Epithelial cell of prostate (primary cell): ENCODE results near the gene DENND1B.
A peak's percentile ranks its signal among the peaks of the same experiment; 100 is the strongest.
"Not testable (repeated sequence)": the region's sequence is repeated elsewhere in the genome, so short reads cannot be mapped to it uniquely, and the experiment has no call there.

Experiments used
- DNase-seq: peaks from one replicate; pipeline ENCODE4 v3.0.0-alpha.2; 2011; ENCODE audit warnings: low read depth, low spot score
- H3K27ac ChIP-seq: fragments of 450-650 bp; 2 replicates; pipeline ENCODE4 v1.5.1; 2017; ENCODE audit warnings: mild to moderate bottlenecking

Gene DENND1B

GRCh38 chr1:197585809-197586208 is 189.5 kb downstream of the DENND1B start:
- no peak for DNase-seq
- no peak overlapping the region for H3K27ac ChIP-seq

GRCh38 chr1:197577580-197577979 is 197.7 kb downstream of the DENND1B start:
- no peak for DNase-seq
- no peak overlapping the region for H3K27ac ChIP-seq

- DNase-seq, H3K27ac ChIP-seq: not testable (repeated sequence)
These were observed 199.7 kb downstream of the DENND1B start for GRCh38 chr1:197575531-197575930.

GRCh38 chr1:197572169-197572568 is 203.1 kb downstream of the DENND1B start:
- no peak for DNase-seq
- no peak overlapping the region for H3K27ac ChIP-seq

- H3K27ac ChIP-seq, result no peak overlapping the region
- DNase-seq, result no peak
These were observed 207.8 kb downstream of the DENND1B start for GRCh38 chr1:197567442-197567841.

- H3K27ac ChIP-seq, result no peak overlapping the region
- no peak for DNase-seq
These were observed 214.2 kb downstream of the DENND1B start for GRCh38 chr1:197561041-197561440.

- H3K27ac ChIP-seq, result no peak overlapping the region
These were observed 215.6 kb downstream of the DENND1B start for GRCh38 chr1:197559655-197560054.

GRCh38 chr1:197559244-197559643 is 216.0 kb downstream of the DENND1B start:
- H3K27ac ChIP-seq, result no peak overlapping the region
- no peak for DNase-seq

More at GRCh38 chr1:197559655-197560054, 215.6 kb downstream of the DENND1B start:
- no peak for DNase-seq

- H3K27ac ChIP-seq, result no peak overlapping the region
- DNase-seq, result peak; percentile 8
These were observed 218.0 kb downstream of the DENND1B start for GRCh38 chr1:197557302-197557701.

- DNase-seq, result no peak
- no peak overlapping the region for H3K27ac ChIP-seq
These were observed 222.0 kb downstream of the DENND1B start for GRCh38 chr1:197553281-197553680.

- no peak overlapping the region for H3K27ac ChIP-seq
- DNase-seq, result no peak
These were observed 228.3 kb downstream of the DENND1B start for GRCh38 chr1:197546989-197547388.

GRCh38 chr1:197544553-197544952 is 230.7 kb downstream of the DENND1B start:
- H3K27ac ChIP-seq, result no peak overlapping the region
- DNase-seq, result no peak

GRCh38 chr1:197544130-197544529 is 231.2 kb downstream of the DENND1B start:
- no peak overlapping the region for H3K27ac ChIP-seq
- no peak for DNase-seq

- DNase-seq, result no peak
- no peak overlapping the region for H3K27ac ChIP-seq
These were observed 233.9 kb downstream of the DENND1B start for GRCh38 chr1:197541411-197541810.

- DNase-seq, result no peak
- H3K27ac ChIP-seq, result no peak overlapping the region
These were observed 248.4 kb downstream of the DENND1B start for GRCh38 chr1:197526736-197527371.

GRCh38 chr1:197521118-197521739 is 254.1 kb downstream of the DENND1B start:
- H3K27ac ChIP-seq, result no peak overlapping the region
- DNase-seq, result no peak

GRCh38 chr1:197519741-197520334 is 255.4 kb downstream of the DENND1B start:
- no peak for DNase-seq
- no peak overlapping the region for H3K27ac ChIP-seq

GRCh38 chr1:197515421-197515820 is 259.9 kb downstream of the DENND1B start:
- DNase-seq, result no peak

GRCh38 chr1:197510691-197511378 is 264.4 kb downstream of the DENND1B start:
- H3K27ac ChIP-seq, result no peak overlapping the region
- DNase-seq, result no peak

More at GRCh38 chr1:197515421-197515820, 259.9 kb downstream of the DENND1B start:
- H3K27ac ChIP-seq, result no peak overlapping the region

GRCh38 chr1:197496722-197497121 is 278.6 kb downstream of the DENND1B start:
- H3K27ac ChIP-seq, result no peak overlapping the region
- DNase-seq, result no peak

- not testable (repeated sequence) for H3K27ac ChIP-seq, DNase-seq
These were observed 283.8 kb downstream of the DENND1B start for GRCh38 chr1:197491505-197491904.
